Measurements from ENCODE around the gene DNAJC27. TPM values are rescaled to one million over a fixed set of nuclear protein-coding genes. Genes with fewer than 3 reads are reported as not detected.

DNAJC27 gene
- polyA plus RNA-seq, 2 of the 4 experiments (the other 2 are of a cell fraction) = 2.6 to 7.8 TPM

- ATAC-seq (no peak), DNase-seq (ENCODE audit: low read depth in 1 of 2, low spot score in 1 of 2) (no peak), FAIRE-seq (no peak)
- Histone ChIP-seq H3K4me3 (no peak overlapping the region), H3K27ac (no peak overlapping the region), H3K4me1 (no peaks in the 10 kb centered on the region), H3K9me3 (peaks cover 18% of the 10 kb centered on the region), H3K4me2 (no peak overlapping the region)
- POLR2A ChIA-PET = no interaction called here
- TF ChIP-seq NR3C1 (IDR thresholded peaks at IDR 0.05) = no peak
- TF ChIP-seq POLR2AphosphoS2 (conservative IDR thresholded peaks at IDR 0.05; ENCODE audit: low read length) = no peak
- no peak for TF ChIP-seq BCL3 (IDR thresholded peaks at IDR 0.05)
- TF ChIP-seq MAX (IDR thresholded peaks at IDR 0.05) = no peak
- no peak for TF ChIP-seq ATOH8 (CRISPR knock-in tag; IDR thresholded peaks at IDR 0.05; ENCODE audit: low read depth)
- TF ChIP-seq RAD21 (conservative IDR thresholded peaks at IDR 0.05 in 1 of 2, IDR thresholded peaks at IDR 0.05 in 1 of 2) = no peak
- CTCF ChIA-PET = interaction anchor here (1.1 to 1.4 kb wide), 3 partner anchors 10 to 20 kb away, joined by 3 read pairs; no protein-coding TSS in a partner anchor
These were observed 16.5 kb downstream of the DNAJC27 start for GRCh38 chr2:24955232-24955631.

- TF ChIP-seq CHD2 (IDR thresholded peaks at IDR 0.05; ENCODE audit: low read length, partially characterized antibody) (no peak), PBX3 (IDR thresholded peaks at IDR 0.05) (no peak), MAFK (IDR thresholded peaks at IDR 0.05; ENCODE audit: partially characterized antibody) (peak; percentile 93), EHF (CRISPR knock-in tag; IDR thresholded peaks at IDR 0.05) (no peak)
These were observed 21.7 kb downstream of the DNAJC27 start for GRCh38 chr2:24950102-24950501.

GRCh38 chr2:24948506-24948905 lies 23.2 kb downstream of the DNAJC27 start:
- ATAC-seq (no peak; a peak in 1 of 6 replicates), FAIRE-seq (no peak)
- CTCF ChIA-PET = interaction anchor here (0.6 to 1.7 kb wide), 7 partner anchors 9 to 733 kb away, joined by 3 to 5 read pairs (median 3); no protein-coding TSS in a partner anchor

More at GRCh38 chr2:24950102-24950501, 21.7 kb downstream of the DNAJC27 start:
- ATAC-seq (no peak), DNase-seq (ENCODE audit: low read depth in 1 of 2, low spot score in 1 of 2) (no peak), FAIRE-seq (no peak)
- Histone ChIP-seq H3K4me1 (no peaks in the 10 kb centered on the region), H3K9me3 (peaks cover 8% of the 10 kb centered on the region), H3K27ac (no peak overlapping the region), H3K4me3 (no peak overlapping the region), H3K4me2 (no peak overlapping the region)
- CTCF ChIA-PET = no interaction called here
- 92% methylated on average over 7 of the region's 7 CpGs for WGBS (ENCODE audit: missing lambda C conversion rate)
- POLR2A ChIA-PET = no interaction called here

More at GRCh38 chr2:24948506-24948905, 23.2 kb downstream of the DNAJC27 start:
- POLR2A ChIA-PET = no interaction called here
- Histone ChIP-seq H3K4me2 (no peak overlapping the region), H3K4me1 (no peaks in the 10 kb centered on the region), H3K27ac (no peak overlapping the region), H3K4me3 (no peak overlapping the region), H3K9me3 (no peaks in the 10 kb centered on the region)
- no peak for DNase-seq (ENCODE audit: low read depth in 1 of 2, low spot score in 1 of 2)
- 97% methylated on average over 6 of the region's 6 CpGs for WGBS (ENCODE audit: missing lambda C conversion rate)
- no peak for TF ChIP-seq REST (IDR thresholded peaks at IDR 0.05)
- TF ChIP-seq KDM5A (IDR thresholded peaks at IDR 0.05) = no peak
- TF ChIP-seq FOSL2 (IDR thresholded peaks at IDR 0.05) = no peak
- no peak for TF ChIP-seq FOSL2 (CRISPR knock-in tag; IDR thresholded peaks at IDR 0.05)
- TF ChIP-seq MAX (IDR thresholded peaks at IDR 0.05) = no peak
- no peak for TF ChIP-seq KDM1A (IDR thresholded peaks at IDR 0.05; ENCODE audit: low read depth)
- no peak for TF ChIP-seq USF2 (IDR thresholded peaks at IDR 0.05)
- no peak for TF ChIP-seq SREBF2 (IDR thresholded peaks at IDR 0.05)
- no peak for TF ChIP-seq HOXA7 (CRISPR knock-in tag; IDR thresholded peaks at IDR 0.05)
- TF ChIP-seq FOXS1 (CRISPR knock-in tag; IDR thresholded peaks at IDR 0.05) = no peak
- TF ChIP-seq POLR2AphosphoS2 (conservative IDR thresholded peaks at IDR 0.05; ENCODE audit: low read length) = no peak
- no peak for TF ChIP-seq MAZ (IDR thresholded peaks at IDR 0.05; ENCODE audit: borderline replicate concordance, low read depth, low read length)
- no peak for TF ChIP-seq PHF8 (IDR thresholded peaks at IDR 0.05; ENCODE audit: borderline replicate concordance, low read depth)
- no peak for TF ChIP-seq ATOH8 (CRISPR knock-in tag; IDR thresholded peaks at IDR 0.05; ENCODE audit: low read depth)
- no peak for TF ChIP-seq EHMT2 (IDR thresholded peaks at IDR 0.05; ENCODE audit: low read depth)
- no peak for TF ChIP-seq NPAS2 (CRISPR knock-in tag; IDR thresholded peaks at IDR 0.05; ENCODE audit: borderline replicate concordance)

Measured in A549 (cell line).